Loucy (cell line): ENCODE results near the gene ZNF586.
"Not testable (repeated sequence)": the region's sequence is repeated elsewhere in the genome, so short reads cannot be mapped to it uniquely, and the experiment has no call there.

Experiments
- CTCF ChIP-seq: fragments of 200-600 bp; sonication (generic); conservative IDR thresholded peaks from 2 replicates; pipeline ENCODE4 v1.5.1; 2014; ENCODE audit warnings: mild to moderate bottlenecking, antibody characterized with exemption, low read length
- EZH2phosphoT487 ChIP-seq: fragments of 200-600 bp; IDR thresholded peaks from 2 replicates; pipeline ENCODE4 v1.6.1; 2018; ENCODE audit warnings: antibody characterized with exemption, mild to moderate bottlenecking, moderate library complexity, borderline replicate concordance

GRCh38 chr19:57738770-57739169, 30.7 kb upstream of the ZNF586 start:
- TF ChIP-seq CTCF, EZH2phosphoT487: not testable (repeated sequence)
